IMR-90 (cell line): ENCODE measurements around the gene KRTAP19-6. TPM values are rescaled to one million over a fixed set of nuclear protein-coding genes. Genes with fewer than 3 reads are reported as not detected.

Experiments used
- ATAC-seq: fragments of 200-7000 bp; cut with Tn5 transposase; 2 replicates; pipeline ENCODE4 v1.9.1; 2020; ENCODE audit warnings: low read depth, mild to moderate bottlenecking, moderate library complexity
- BruUV-seq: library from RNA; stranded (reverse); fragments of 400-500 nt; replicated peaks from 2 replicates; lab custom pipeline; 2021; lab: Mats Ljungman, UMichigan
- CTCF ChIA-PET: fragments of 300-600 bp; formaldehyde crosslinking; extraction: SDS; loops from one replicate; lab custom pipeline; 2021; ENCODE audit warnings: antibody characterized with exemption; lab: Yijun Ruan, JAX
- POLR2A ChIA-PET: fragments of 300-600 bp; sonication (Branson Sonifier 250); formaldehyde crosslinking; loops from one replicate; lab custom pipeline; 2022; ENCODE audit warnings: antibody characterized with exemption; ENCODE audit not compliant: unreplicated experiment; lab: Charles Lee
- DNase-seq: peaks from one replicate; pipeline ENCODE4 v3.0.0; 2013
- H2AFZ ChIP-seq: replicated peaks from 2 replicates; pipeline ENCODE3; 2013; ENCODE audit warnings: low read length, mild to moderate bottlenecking; ENCODE audit not compliant: poor library complexity
- H2AK5ac ChIP-seq: 2 replicates; pipeline ENCODE4 v1.6.1; 2013; ENCODE audit warnings: low read depth, low read length, inconsistent platforms
- H2AK9ac ChIP-seq: replicated peaks from 2 replicates; pipeline ENCODE3; 2013; ENCODE audit warnings: mild to moderate bottlenecking, low read depth, low read length, moderate library complexity; ENCODE audit not compliant: poor library complexity
- H2BK120ac ChIP-seq: 2 replicates; pipeline ENCODE4 v1.6.1; 2013; ENCODE audit warnings: low read depth, low read length, inconsistent platforms
- H2BK15ac ChIP-seq: 3 replicates; pipeline ENCODE4 v1.6.1; 2013; ENCODE audit warnings: low read depth, low read length, inconsistent platforms
- H2BK20ac ChIP-seq: 2 replicates; pipeline ENCODE4 v1.6.1; 2013; ENCODE audit warnings: low read depth, mild to moderate bottlenecking, inconsistent platforms, low read length, moderate library complexity
- H2BK5ac ChIP-seq: 2 replicates; pipeline ENCODE4 v1.6.1; 2013; ENCODE audit warnings: mild to moderate bottlenecking, low read depth, low read length, inconsistent platforms; ENCODE audit not compliant: poor library complexity, severe bottlenecking
- H3K14ac ChIP-seq: replicated peaks from 2 replicates; pipeline ENCODE4 v1.6.1; 2013; ENCODE audit warnings: low read depth, low read length, inconsistent platforms
- H3K18ac ChIP-seq: 2 replicates; pipeline ENCODE4 v1.6.1; 2013; ENCODE audit warnings: low read depth, low read length, control low read depth
- H3K23ac ChIP-seq: 2 replicates; pipeline ENCODE4 v1.6.1; 2013; ENCODE audit warnings: low read depth, low read length, inconsistent platforms
- H3K27ac ChIP-seq: 2 replicates; pipeline ENCODE4 v1.5.1; 2013; ENCODE audit warnings: mild to moderate bottlenecking, control low read depth, low read length; ENCODE audit not compliant: insufficient read depth
- H3K27me3 ChIP-seq: 2 replicates; pipeline ENCODE4 v1.6.1; 2013; ENCODE audit warnings: low read length; ENCODE audit not compliant: control insufficient read depth, insufficient read depth
- H3K36me3 ChIP-seq: 2 replicates; pipeline ENCODE4 v1.6.1; 2013; ENCODE audit warnings: low read length, mixed read lengths; ENCODE audit not compliant: control insufficient read depth, insufficient read depth
- H3K4ac ChIP-seq: 2 replicates; pipeline ENCODE4 v1.6.1; 2013; ENCODE audit warnings: low read depth, low read length, inconsistent platforms
- H3K4me1 ChIP-seq: 2 replicates; pipeline ENCODE4 v1.6.1; 2013; ENCODE audit warnings: low read length, mixed read lengths; ENCODE audit not compliant: control insufficient read depth, insufficient read depth
- H3K4me2 ChIP-seq: 2 replicates; pipeline ENCODE4 v1.6.1; 2013; ENCODE audit warnings: low read depth, mild to moderate bottlenecking, control low read depth, low read length, moderate library complexity
- H3K4me3 ChIP-seq: 2 replicates; pipeline ENCODE4 v1.5.1; 2013; ENCODE audit warnings: low read depth, mild to moderate bottlenecking, control low read depth, low read length, moderate library complexity; ENCODE audit not compliant: insufficient read depth
- H3K56ac ChIP-seq: 2 replicates; pipeline ENCODE4 v1.6.1; 2013; ENCODE audit warnings: low read length, inconsistent platforms; ENCODE audit not compliant: insufficient read depth; ENCODE audit errors: extremely low read depth
- H3K79me1 ChIP-seq, 2 experiments: 2 replicates each; pipeline ENCODE4 v1.6.1; 2013; ENCODE audit warnings: low read length in 2 of 2, inconsistent platforms in 1 of 2, low read depth in 1 of 2
- H3K9ac ChIP-seq: 2 replicates; pipeline ENCODE4 v1.6.1; 2013; ENCODE audit warnings: low read depth, low read length, control low read depth
- H3K9me1 ChIP-seq: 2 replicates; pipeline ENCODE4 v1.6.1; 2013; ENCODE audit warnings: low read length, inconsistent platforms; ENCODE audit not compliant: insufficient read depth
- H3K9me3 ChIP-seq: 2 replicates; pipeline ENCODE4 v1.6.1; 2013; ENCODE audit warnings: low read length; ENCODE audit not compliant: control insufficient read depth, insufficient read depth
- H4K20me1 ChIP-seq: 2 replicates; pipeline ENCODE4 v1.6.1; 2013; ENCODE audit warnings: low read length, inconsistent platforms; ENCODE audit not compliant: insufficient read depth
- H4K5ac ChIP-seq: 2 replicates; pipeline ENCODE4 v1.6.1; 2013; ENCODE audit warnings: mild to moderate bottlenecking, low read depth, low read length, control low read depth
- H4K8ac ChIP-seq, 2 experiments: 2 replicates each; pipeline ENCODE4 v1.6.1; 2013; ENCODE audit warnings: low read depth in 2 of 2, low read length in 2 of 2, control low read depth in 1 of 2, inconsistent platforms in 1 of 2
- H4K91ac ChIP-seq: 2 replicates; pipeline ENCODE4 v1.6.1; 2013; ENCODE audit warnings: low read depth, low read length, inconsistent platforms; ENCODE audit not compliant: insufficient read depth
- NFE2L2 ChIP-seq: fragments of 150-350 bp; IDR thresholded peaks from 2 replicates; pipeline ENCODE4 v1.6.1; 2016; ENCODE audit warnings: low read depth, mild to moderate bottlenecking, low read length
- POLR2A ChIP-seq: IDR thresholded peaks from 2 replicates; pipeline ENCODE4 v1.6.1; 2012; ENCODE audit warnings: mild to moderate bottlenecking, low read depth, low read length
- RCOR1 ChIP-seq: IDR thresholded peaks from 2 replicates; pipeline ENCODE4 v1.6.1; 2012; ENCODE audit warnings: mild to moderate bottlenecking, low read length, improper control_type of control experiment; ENCODE audit not compliant: insufficient replicate concordance
- RFX5 ChIP-seq: IDR thresholded peaks from 2 replicates; pipeline ENCODE4 v1.8.0; 2012; ENCODE audit warnings: low read depth, mild to moderate bottlenecking, low read length, moderate library complexity
- WGBS, 2 experiments: methylation state at CpG; one replicate each; pipeline versions ENCODE4 v1.1.5 to v1.1.7; 2013; ENCODE audit warnings: missing lambda C conversion rate in 2 of 2; ENCODE audit not compliant: insufficient read length in 1 of 2; ENCODE audit errors: extremely low coverage in 2 of 2; 5-methylcytosine and 5-hydroxymethylcytosine counted together
- dilution Hi-C: fragments of 300-500 bp; cut with HindIII; formaldehyde crosslinking; loops from one replicate; pipeline ENCODE4 v1.14.3; 2018; ENCODE audit warnings: low sequenced_read_pairs; ENCODE audit not compliant: unreplicated experiment
- in situ Hi-C: fragments of 300-500 bp; cut with MboI; formaldehyde crosslinking; loops from 3 replicates; pipeline ENCODE4 v1.14.3; 2019; ENCODE audit warnings: low sequenced_read_pairs, inconsistent platforms, mixed read lengths
- intact Hi-C: fragments of 100-400 bp; cut with micrococcal nuclease; formaldehyde crosslinking; loops from 2 replicates; pipeline ENCODE4 v1.10.0; 2022
- polyA plus RNA-seq, 3 experiments: library from polyadenylated mRNA; depleted of rRNA; stranded (reverse); fragments of >200 nt; gene quantifications; 2 replicates each; pipeline ENCODE4 v1.2.3, GENCODE V29; 2012; ENCODE audit warnings: low replicate concordance in 1 of 3
- total RNA-seq: library from RNA; depleted of rRNA; stranded (reverse); fragments of >200 nt; gene quantifications from 2 replicates; pipeline ENCODE4 v1.2.3, GENCODE V29; 2012

Gene KRTAP19-6
- total and polyA plus RNA-seq, 2 of the 4 experiments (the other 2 are of a cell fraction), result not detected

DNA sequence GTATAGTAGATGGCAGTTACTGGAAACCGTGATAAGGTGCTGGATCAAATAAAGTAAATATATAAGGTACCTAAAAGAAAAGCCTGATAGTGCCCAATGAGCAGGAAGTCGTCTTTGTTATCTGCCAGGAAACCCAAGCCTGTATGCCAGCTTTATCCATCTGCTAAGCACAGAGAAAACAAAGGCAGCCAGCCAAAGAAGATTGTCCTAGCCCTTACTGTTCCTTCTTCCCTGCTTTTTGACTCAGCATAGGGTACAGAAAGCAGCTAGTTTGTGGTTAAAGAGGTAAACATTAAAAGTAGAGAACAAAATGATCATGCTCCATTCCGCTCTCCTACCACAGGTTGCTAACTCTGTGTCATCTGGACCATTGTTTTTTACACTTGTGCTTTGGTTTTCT, 38.5 kb upstream of the KRTAP19-6 start:
- intact Hi-C loops (no loop called here), dilution Hi-C loops (no loop called here), in situ Hi-C loops (no loop called here)
- Histone ChIP-seq H4K8ac (no peak overlapping the region), H3K23ac (no peak overlapping the region), H4K5ac (no peak overlapping the region), H3K56ac (no peak overlapping the region), H3K9me1 (no peaks in the 10 kb centered on the region), H2BK15ac (no peak overlapping the region), H3K79me1 (no peaks in the 10 kb centered on the region), H3K9me3 (peaks cover 6% of the 10 kb centered on the region), H2AK5ac (no peak overlapping the region), H2AK9ac (no peak overlapping the region), H3K18ac (no peak overlapping the region), H4K91ac (no peak overlapping the region), H3K36me3 (no peaks in the 10 kb centered on the region), H3K4me2 (no peak overlapping the region), H3K4ac (no peak overlapping the region), H2BK20ac (no peak overlapping the region), H4K20me1 (no peaks in the 10 kb centered on the region), H3K4me1 (no peaks in the 10 kb centered on the region), H2AFZ (no peak overlapping the region), H3K27ac (no peak overlapping the region), H3K14ac (no peak overlapping the region), H3K9ac (no peak overlapping the region), H2BK5ac (no peak overlapping the region), H3K4me3 (no peak overlapping the region), H2BK120ac (no peak overlapping the region), H3K27me3 (no peaks in the 10 kb centered on the region)
- POLR2A ChIA-PET, result no interaction called here
- no peak for TF ChIP-seq RFX5
- no peak for TF ChIP-seq RCOR1
- TF ChIP-seq NFE2L2, result no peak
- TF ChIP-seq POLR2A, result no peak
- no TSS peak for BruUV-seq
- no peak for ATAC-seq
- CTCF ChIA-PET, result no interaction called here
- no peak for DNase-seq
- WGBS, 2 experiments, result 29% methylated on average over 1 of the region's 3 CpGs; no CpG with 5 or more reads in 1 of the 2 experiments
